Cardiac fibroblast (primary cell): ENCODE data around the gene UBR1.

Experiments
- DNase-seq, 2 donors: peaks; one replicate each; pipeline versions ENCODE4 v3.0.0 to v3.0.0-alpha.2; 2010; ENCODE audit warnings: low read depth in 2 of 2
- H3K4me3 ChIP-seq, 2 donors: replicated peaks in 1 of 2; 1 replicate in 1 of 2; 2 replicates in 1 of 2; pipeline ENCODE4 v1.5.1; 2011; ENCODE audit warnings: low read depth in 2 of 2, low read length in 2 of 2, mild to moderate bottlenecking in 2 of 2, moderate library complexity in 1 of 2
- CTCF ChIP-seq: IDR thresholded peaks from one replicate; pipeline ENCODE4 v1.5.1; 2011; ENCODE audit warnings: low read depth, mild to moderate bottlenecking, low read length, inconsistent platforms

Gene UBR1

GRCh38 chr15:43127752-43128151 is 21.9 kb upstream of the UBR1 start:
- no peak for DNase-seq
- TF ChIP-seq CTCF: no peak
- no peak overlapping the region for H3K4me3 ChIP-seq

- no peak for DNase-seq
- no peak overlapping the region for H3K4me3 ChIP-seq
- TF ChIP-seq CTCF: no peak
Measured at GRCh38 chr15:43126356-43126755, 20.5 kb upstream of the UBR1 start.

- no peak for DNase-seq
- H3K4me3 ChIP-seq: no peak overlapping the region
- no peak for TF ChIP-seq CTCF
Measured at GRCh38 chr15:43125100-43125661, 19.3 kb upstream of the UBR1 start.

- no peak for TF ChIP-seq CTCF
- no peak overlapping the region for H3K4me3 ChIP-seq
- no peak for DNase-seq
Measured at GRCh38 chr15:43121863-43122262, 16.0 kb upstream of the UBR1 start.

GRCh38 chr15:43118829-43119228 is 13.0 kb upstream of the UBR1 start:
- TF ChIP-seq CTCF: no peak
- H3K4me3 ChIP-seq: no peak overlapping the region
- no peak for DNase-seq

GRCh38 chr15:43118286-43118685 is 12.4 kb upstream of the UBR1 start:
- TF ChIP-seq CTCF: no peak
- no peak overlapping the region for H3K4me3 ChIP-seq
- no peak for DNase-seq

- no peak overlapping the region for H3K4me3 ChIP-seq
- no peak for DNase-seq
- no peak for TF ChIP-seq CTCF
Measured at GRCh38 chr15:43111354-43111753, 5.5 kb upstream of the UBR1 start.
